ENCODE measurements around the gene THADA. TPM values are rescaled to one million over a fixed set of nuclear protein-coding genes. Genes with fewer than 3 reads are reported as not detected.

The THADA gene
- polyA plus RNA-seq, 3 donors = 7.3 to 11.2 (median 9.7) TPM

DNA sequence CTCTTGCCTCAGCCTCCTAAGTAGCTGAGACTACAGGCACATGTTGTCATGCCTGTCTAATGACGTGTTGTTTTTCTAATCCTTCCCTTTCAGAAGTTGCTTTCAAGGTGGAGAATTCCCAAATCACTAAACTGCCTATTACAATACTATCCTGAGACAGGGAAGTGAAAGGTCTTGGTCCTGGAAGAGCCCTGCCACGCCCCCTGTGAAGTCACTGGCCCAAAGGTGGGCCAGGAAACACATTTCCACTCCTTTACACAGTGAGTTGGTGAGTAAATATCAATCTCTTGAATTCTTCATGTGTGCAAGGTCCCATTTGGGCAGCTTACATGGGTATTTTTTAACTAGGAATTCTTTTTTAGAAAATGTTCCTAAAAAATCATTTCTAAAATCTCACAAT lies 150.1 kb downstream of the THADA start:
- Histone ChIP-seq H4K20me1 (ENCODE audit: insufficient read depth, low read length) (no peaks in the 10 kb centered on the region), H3K4me3 (replicated peaks in 1 of 3; ENCODE audit: low read depth in 2 of 3, low read length in 3 of 3) (no peak overlapping the region), H3K4me1 (ENCODE audit: control insufficient read depth in 1 of 2, insufficient read depth in 2 of 2, low read length in 2 of 2) (peaks cover 17 to 47% of the 10 kb centered on the region in 2 donors), H3K9me3 (replicated peaks in 1 of 2; ENCODE audit: control insufficient read depth in 1 of 2, insufficient read depth in 1 of 2, low read length in 2 of 2) (no peaks in the 10 kb centered on the region), H3K36me3 (replicated peaks in 1 of 2; ENCODE audit: control insufficient read depth in 1 of 2, insufficient read depth in 2 of 2, low read length in 2 of 2) (peaks cover 0 to 6% of the 10 kb centered on the region in 2 donors), H3K9ac (ENCODE audit: insufficient read depth, low read length, poor library complexity, severe bottlenecking) (no peak overlapping the region), H3K27me3 (ENCODE audit: control insufficient read depth in 2 of 2, insufficient read depth in 2 of 2, low read length in 2 of 2) (no peaks in the 10 kb centered on the region), H2AFZ (ENCODE audit: insufficient read depth, low read depth, low read length, poor library complexity, severe bottlenecking) (no peak overlapping the region), H3K27ac (ENCODE audit: low read depth in 1 of 2, low read length in 2 of 2) (no peak overlapping the region), H3K79me2 (ENCODE audit: insufficient read depth, low read length) (no peaks in the 10 kb centered on the region), H3K4me2 (replicated peaks; ENCODE audit: extremely low read depth, low read length, poor library complexity, severe bottlenecking) (no peak overlapping the region)
- peaks cover 25 to 38% of the 10 kb centered on the region in 2 donors for H3K36me3 Mint-ChIP-seq
- H3K9me3 Mint-ChIP-seq = peaks cover 0 to 1% (median 0%) of the 10 kb centered on the region in 7 donors
- peaks cover 57% of the 10 kb centered on the region for H3K4me1 Mint-ChIP-seq
- intact Hi-C loops (cut with micrococcal nuclease) = no loop called here
- DNase-seq = no peak
- TF ChIP-seq, protein P1, sequence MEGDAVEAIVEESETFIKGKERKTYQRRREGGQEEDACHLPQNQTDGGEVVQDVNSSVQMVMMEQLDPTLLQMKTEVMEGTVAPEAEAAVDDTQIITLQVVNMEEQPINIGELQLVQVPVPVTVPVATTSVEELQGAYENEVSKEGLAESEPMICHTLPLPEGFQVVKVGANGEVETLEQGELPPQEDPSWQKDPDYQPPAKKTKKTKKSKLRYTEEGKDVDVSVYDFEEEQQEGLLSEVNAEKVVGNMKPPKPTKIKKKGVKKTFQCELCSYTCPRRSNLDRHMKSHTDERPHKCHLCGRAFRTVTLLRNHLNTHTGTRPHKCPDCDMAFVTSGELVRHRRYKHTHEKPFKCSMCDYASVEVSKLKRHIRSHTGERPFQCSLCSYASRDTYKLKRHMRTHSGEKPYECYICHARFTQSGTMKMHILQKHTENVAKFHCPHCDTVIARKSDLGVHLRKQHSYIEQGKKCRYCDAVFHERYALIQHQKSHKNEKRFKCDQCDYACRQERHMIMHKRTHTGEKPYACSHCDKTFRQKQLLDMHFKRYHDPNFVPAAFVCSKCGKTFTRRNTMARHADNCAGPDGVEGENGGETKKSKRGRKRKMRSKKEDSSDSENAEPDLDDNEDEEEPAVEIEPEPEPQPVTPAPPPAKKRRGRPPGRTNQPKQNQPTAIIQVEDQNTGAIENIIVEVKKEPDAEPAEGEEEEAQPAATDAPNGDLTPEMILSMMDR (IDR thresholded peaks at IDR 0.05) = no peak
- peak overlapping the region in 2 of 7 donors; percentile 43 to 60 for H3K27ac Mint-ChIP-seq
- H3K27me3 Mint-ChIP-seq (ENCODE audit: low read depth in 3 of 3) = peaks cover 0 to 2% (median 0%) of the 10 kb centered on the region in 3 donors
- no peak overlapping the region for H3K4me3 Mint-ChIP-seq
- WGBS (ENCODE audit: insufficient coverage) = no CpG with 5 or more reads among the region's 2 CpGs

DNA sequence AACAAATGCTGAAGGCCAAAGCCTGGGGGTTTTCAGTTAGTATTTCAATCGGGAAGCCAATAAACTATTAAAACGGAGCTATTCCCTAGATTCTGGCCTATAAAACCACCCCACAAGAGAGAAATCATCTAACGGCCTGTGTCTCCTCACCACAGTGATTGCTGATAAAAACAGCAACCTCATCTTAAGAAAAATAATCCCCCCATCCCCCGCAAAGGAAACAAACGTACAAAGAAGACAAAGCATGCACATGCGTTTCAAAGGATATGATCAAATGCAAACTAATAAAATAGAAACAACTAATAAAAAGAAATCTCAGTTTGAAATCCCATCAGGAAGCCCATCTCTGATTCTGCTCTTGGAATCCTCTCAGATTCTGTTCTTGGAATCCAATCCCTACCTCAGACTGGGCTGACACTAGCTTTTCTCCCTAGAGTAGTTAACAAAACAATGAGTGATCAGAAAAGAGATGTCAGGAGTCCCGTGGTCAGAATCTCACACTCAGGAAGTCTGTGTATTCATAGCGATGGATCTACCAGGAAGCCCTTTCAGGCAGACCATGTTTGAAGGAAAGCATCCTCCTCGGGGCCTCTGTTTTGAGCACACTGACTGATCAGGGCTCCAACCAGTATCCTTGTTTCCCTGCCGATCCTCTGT lies 150.7 kb downstream of the THADA start:
- Histone ChIP-seq H3K79me2 (ENCODE audit: insufficient read depth, low read length) (no peaks in the 10 kb centered on the region), H3K4me1 (ENCODE audit: control insufficient read depth in 1 of 2, insufficient read depth in 2 of 2, low read length in 2 of 2) (peaks cover 17 to 40% of the 10 kb centered on the region in 2 donors), H3K4me2 (replicated peaks; ENCODE audit: extremely low read depth, low read length, poor library complexity, severe bottlenecking) (no peak overlapping the region), H3K27ac (ENCODE audit: low read depth in 1 of 2, low read length in 2 of 2) (no peak overlapping the region), H3K4me3 (replicated peaks in 1 of 3; ENCODE audit: low read depth in 2 of 3, low read length in 3 of 3) (no peak overlapping the region), H2AFZ (ENCODE audit: insufficient read depth, low read depth, low read length, poor library complexity, severe bottlenecking) (no peak overlapping the region), H3K9me3 (replicated peaks in 1 of 2; ENCODE audit: control insufficient read depth in 1 of 2, insufficient read depth in 1 of 2, low read length in 2 of 2) (no peaks in the 10 kb centered on the region), H3K27me3 (ENCODE audit: control insufficient read depth in 2 of 2, insufficient read depth in 2 of 2, low read length in 2 of 2) (no peaks in the 10 kb centered on the region), H3K9ac (ENCODE audit: insufficient read depth, low read length, poor library complexity, severe bottlenecking) (no peak overlapping the region), H4K20me1 (ENCODE audit: insufficient read depth, low read length) (no peaks in the 10 kb centered on the region), H3K36me3 (replicated peaks in 1 of 2; ENCODE audit: control insufficient read depth in 1 of 2, insufficient read depth in 2 of 2, low read length in 2 of 2) (peaks cover 0 to 6% of the 10 kb centered on the region in 2 donors)
- intact Hi-C loops (cut with micrococcal nuclease) = no loop called here
- TF ChIP-seq, protein P1 (IDR thresholded peaks at IDR 0.05) = no peak
- DNase-seq = no peak
- peaks cover 20 to 38% of the 10 kb centered on the region in 2 donors for H3K36me3 Mint-ChIP-seq
- H3K27ac Mint-ChIP-seq = peak overlapping the region in 2 of 7 donors; percentile 60 to 61
- whole genome bisulfite sequencing (ENCODE audit: insufficient coverage) = 69% methylated on average over 10 of the region's 10 CpGs
- peaks cover 0 to 1% (median 0%) of the 10 kb centered on the region in 7 donors for H3K9me3 Mint-ChIP-seq
- no peak overlapping the region for H3K4me3 Mint-ChIP-seq
- peaks cover 0 to 2% (median 0%) of the 10 kb centered on the region in 3 donors for H3K27me3 Mint-ChIP-seq (ENCODE audit: low read depth in 3 of 3)
- peaks cover 50% of the 10 kb centered on the region for H3K4me1 Mint-ChIP-seq

Measured in CD14-positive monocyte (primary cell).